Activated naive CD4-positive, alpha-beta T cell (primary cell): Measurements from ENCODE around the gene ACTL10.
"Not testable (repeated sequence)": the region's sequence is repeated elsewhere in the genome, so short reads cannot be mapped to it uniquely, and the experiment has no call there.

Experiments used
- DNase-seq, 4 experiments: peaks; one replicate each; lab custom pipeline; 2025; lab: John Stamatoyannopoulos, UW

Gene ACTL10

GRCh38 chr20:33697129-33697528, 30.4 kb downstream of the ACTL10 start:
- no peak for DNase-seq

DNA sequence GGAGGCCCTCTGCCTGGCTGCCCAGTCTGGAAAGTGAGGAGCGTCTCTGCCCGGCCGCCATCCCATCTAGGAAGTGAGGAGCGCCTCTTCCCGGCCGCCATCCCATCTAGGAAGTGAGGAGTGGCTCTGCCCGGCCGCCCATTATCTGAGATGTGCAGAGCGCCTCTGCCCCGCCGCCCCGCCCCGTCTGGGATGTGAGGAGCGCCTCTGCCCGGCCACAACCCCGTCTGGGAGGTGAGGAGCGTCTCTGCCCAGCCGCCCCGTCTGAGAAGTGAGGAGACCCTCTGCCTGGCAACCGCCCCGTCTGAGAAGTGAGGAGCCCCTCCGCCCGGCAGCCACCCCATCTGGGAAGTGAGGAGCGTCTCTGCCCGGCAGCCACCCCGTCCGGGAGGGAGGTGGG, 32.2 kb downstream of the ACTL10 start:
- DNase-seq = not testable (repeated sequence)

DNA sequence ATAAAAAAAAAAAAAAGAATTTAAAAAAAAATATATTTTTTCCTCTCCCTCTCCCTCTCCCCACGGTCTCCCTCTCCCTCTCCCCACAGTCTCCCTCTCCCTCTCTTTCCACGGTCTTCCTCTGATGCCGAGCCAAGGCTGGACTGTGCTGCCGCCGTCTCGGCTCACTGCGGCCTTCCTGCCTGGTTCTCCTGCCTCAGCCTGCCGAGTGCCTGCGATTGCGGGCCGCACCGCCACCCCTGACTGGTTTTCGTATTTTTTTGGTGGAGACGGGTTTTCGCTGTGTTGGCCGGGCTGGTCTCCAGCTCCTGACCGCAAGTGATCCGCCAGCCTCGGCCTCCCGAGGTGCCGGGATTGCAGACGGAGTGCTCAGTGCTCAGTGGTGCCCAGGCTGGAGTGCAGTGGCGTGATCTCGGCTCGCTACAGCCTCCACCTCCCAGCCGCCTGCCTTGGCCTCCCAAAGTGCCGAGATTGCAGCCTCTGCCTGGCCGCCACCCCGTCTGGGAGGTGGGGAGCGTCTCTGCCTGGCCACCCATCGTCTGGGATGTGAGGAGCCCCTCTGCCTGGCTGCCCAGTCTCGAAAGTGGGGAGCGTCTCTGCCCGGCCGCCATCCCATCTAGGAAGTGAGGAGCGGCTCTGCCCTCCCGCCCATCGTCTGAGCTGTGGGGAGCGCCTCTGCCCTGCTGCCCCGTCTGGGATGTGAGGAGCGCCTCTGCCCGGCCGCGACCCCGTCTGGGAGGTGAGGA, 34.1 kb downstream of the ACTL10 start:
- DNase-seq = not testable (repeated sequence)

- no peak for DNase-seq
These were observed 35.1 kb downstream of the ACTL10 start for GRCh38 chr20:33701629-33702450.

DNA sequence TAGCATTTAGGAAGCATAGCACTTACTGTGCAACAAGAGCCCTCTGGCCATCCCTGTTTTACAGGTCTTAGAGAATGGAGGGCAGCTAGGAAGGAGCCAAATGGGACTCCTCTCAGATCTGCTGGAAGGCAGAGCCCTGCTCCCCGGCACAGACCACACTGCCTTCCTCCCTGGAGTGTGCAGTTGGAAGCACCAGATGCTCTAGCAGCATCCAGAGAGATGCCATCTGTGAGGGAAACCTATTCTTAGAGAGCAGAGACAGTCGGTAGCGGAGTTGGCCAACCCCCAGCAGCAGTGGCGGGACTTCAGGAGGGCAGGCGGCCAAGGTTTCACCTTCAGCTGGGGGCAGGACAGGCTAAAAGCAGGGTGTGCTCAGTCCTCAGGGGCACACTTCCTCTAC, 36.1 kb downstream of the ACTL10 start:
- DNase-seq = no peak

DNA sequence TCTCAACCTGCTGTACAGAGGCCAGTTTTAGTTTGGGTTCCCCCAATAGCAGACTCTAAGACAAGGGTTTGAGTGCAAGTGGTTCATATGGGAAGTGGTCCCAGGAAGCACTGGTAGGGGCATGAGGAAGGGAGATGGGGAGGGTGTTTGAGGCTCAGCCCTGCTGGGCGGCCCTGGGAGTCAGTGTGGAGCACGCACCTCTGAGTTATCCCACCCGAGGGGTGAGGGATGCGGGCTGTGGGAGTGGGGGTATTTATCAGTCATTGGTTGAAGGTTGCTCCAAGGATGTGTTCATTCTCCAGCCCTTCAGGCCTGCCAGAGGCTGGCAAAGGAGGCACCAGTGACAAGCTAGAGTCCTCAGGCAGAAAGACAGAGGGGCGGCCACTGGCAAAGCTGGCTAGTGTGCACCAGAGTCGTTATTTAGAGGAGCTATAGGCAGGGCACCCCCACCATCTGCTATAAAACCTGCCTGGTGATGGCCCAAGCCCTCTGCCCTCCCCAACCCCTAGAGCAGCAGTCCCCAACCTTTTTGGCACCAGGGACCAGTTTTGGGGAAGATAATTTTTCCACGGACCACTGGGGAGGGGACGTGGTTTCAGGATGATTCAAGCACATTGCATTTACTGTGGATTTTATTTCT, 36.9 kb downstream of the ACTL10 start:
- DNase-seq = no peak

DNA sequence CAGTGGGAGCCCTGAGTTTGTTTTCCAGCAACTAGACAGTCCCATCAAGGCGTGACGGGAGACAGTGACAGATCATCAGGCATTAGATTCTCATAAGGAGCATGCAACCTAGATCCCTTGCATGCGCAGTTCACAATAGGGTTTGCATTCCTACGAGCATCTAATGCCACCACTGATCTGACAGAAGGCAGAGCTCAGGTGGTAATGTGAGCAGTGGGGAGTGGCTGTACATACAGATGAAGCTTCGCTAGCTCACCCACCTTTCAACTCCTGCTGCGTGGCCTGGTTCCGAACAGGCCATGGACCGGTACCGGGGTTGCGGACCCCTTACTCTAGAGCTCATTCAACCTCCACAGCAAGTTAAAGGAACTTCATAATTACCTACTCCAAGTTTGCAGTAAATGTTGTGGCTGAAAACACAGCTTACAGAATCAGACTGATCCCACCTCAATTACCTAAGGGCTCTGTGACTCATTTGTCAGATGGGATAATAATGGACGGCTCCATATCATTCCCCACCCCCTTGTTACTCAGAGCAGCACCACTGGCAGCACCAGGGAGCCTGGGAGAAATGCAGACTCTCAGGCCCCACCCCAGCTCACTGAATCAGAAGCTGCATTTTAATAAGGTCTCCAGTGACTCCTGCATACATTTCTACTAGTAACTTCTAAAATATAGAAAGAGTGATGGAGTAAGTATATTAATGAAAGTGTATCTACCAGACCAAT, 37.6 kb downstream of the ACTL10 start:
- no peak for DNase-seq

- no peak for DNase-seq
These were observed 40.9 kb downstream of the ACTL10 start for GRCh38 chr20:33707668-33708067.

- DNase-seq = no peak
These were observed 42.7 kb downstream of the ACTL10 start for GRCh38 chr20:33709398-33709797.

DNA sequence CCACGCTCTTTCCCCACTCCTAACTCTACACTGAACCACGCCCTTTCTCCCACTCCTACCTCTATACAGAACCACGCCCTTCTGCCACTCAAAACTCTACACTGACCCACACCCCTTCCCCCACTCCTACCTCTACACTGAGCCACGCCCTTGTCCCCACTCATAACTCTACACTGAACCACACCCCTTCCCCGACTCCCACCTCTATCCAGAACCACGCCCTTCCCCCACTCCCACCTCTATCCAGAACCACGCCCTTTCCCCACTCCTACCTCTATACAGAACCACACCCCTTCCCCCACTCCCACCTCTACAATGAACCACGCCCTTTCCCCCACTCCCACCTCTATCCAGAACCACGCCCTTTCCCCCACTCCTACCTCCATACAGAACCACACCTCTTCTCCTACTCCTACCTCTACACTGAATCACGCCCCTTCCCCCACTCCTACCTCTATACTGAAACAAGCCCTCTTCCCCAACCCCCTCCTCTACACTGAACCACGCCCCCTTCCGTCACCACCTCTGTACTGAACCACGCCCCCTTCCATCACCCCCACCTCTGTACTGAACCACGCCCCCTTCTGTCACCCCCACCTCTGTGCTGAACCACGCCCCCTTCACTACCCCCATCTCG, 43.3 kb downstream of the ACTL10 start:
- DNase-seq = no peak

DNA sequence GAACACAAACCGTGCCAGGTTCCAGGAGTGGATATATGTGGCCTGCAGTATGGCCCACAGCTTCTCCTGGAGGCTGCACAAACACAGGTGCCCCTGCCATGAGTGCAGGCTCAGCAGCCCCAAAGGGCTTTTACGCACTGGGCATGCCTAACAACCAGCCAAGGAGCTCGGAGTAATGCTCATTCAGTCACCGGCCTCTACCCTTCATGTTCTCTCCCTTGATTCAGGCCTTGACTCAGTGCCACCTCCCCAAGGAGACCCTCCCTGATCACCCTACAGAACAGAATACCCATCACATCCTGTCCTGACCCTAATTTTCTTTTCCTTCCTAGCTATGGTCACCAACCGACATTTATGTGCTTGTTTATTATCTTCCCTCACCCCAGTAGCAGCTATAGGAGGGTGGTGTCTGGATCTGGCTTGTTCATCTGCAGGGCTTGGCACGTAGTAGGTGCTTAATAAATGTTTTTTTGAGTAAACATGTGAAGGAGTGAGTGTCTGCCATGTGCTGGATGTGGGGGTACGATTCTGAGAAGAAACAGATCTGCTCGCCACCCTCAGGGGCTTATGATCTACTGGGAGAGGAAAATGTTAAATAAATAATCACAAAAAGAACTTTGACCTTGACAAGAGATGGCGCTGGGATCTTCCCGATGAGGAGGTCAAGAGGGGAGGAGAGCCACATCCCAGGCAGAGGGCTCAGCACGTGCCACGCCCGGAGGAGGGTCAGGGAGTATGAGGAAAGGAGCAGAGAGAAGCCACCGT, 44.1 kb downstream of the ACTL10 start:
- DNase-seq = no peak

DNA sequence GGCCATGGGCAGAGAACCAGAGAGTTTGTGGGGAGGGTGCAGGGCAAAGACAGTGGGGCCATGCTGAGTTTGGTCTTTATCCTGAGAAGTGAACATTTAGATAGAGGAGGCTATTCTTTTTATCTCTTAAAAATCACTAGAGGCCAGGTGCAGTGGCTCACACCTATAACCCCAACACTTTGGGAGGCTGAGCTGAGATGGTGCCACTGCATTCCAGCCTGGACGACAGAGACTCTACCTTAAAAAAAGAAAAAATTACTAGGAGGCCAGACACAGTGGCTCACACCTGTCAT, 44.6 kb downstream of the ACTL10 start:
- no peak for DNase-seq

GRCh38 chr20:33713865-33714367, 47.2 kb downstream of the ACTL10 start:
- DNase-seq = no peak

DNA sequence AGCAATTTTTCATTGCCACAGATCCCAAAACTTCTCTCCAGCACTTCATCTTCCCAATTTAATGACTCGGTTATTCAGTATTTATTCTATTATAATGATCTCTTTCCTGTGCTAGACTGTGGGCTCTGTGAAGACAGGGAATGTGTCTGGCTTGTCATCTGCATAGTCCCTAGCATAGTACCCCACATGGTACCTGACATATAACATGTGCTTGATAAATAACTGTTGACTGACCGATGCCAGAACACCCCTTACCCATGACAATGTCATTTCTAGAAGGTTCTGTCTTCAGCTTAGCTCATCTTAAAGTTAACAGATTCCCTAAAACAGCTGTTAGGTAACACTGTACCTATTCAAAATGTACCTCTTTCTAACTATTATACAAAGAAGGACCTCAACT, 49.8 kb downstream of the ACTL10 start:
- no peak for DNase-seq
